ENCODE results near the gene PAPPA. TPM values are rescaled to one million over a fixed set of nuclear protein-coding genes. Genes with fewer than 3 reads are reported as not detected.

The PAPPA gene
- total and polyA plus RNA-seq, 12 donors, result 0.22 to 23.9 (median 5.7) TPM

GRCh38 chr9:116411506-116411905 lies 257.9 kb downstream of the PAPPA start:
- Histone ChIP-seq H3K9me3 (replicated peaks in 1 of 3) (no peaks in the 10 kb centered on the region), H3K27ac (no peak overlapping the region), H3K36me3 (replicated peaks in 1 of 2) (no peaks in the 10 kb centered on the region), H3K27me3 (no peaks in the 10 kb centered on the region), H3K4me1 (replicated peaks in 1 of 2) (no peaks in the 10 kb centered on the region), H3K4me3 (no peak overlapping the region)
- 81 to 96% (median 87%) methylated on average over 1 of the region's 1 CpG for WGBS, 4 donors
- DNase-seq, result no peak
- TF ChIP-seq POLR2A (IDR thresholded peaks at IDR 0.05) (no peak), CTCF (IDR thresholded peaks at IDR 0.05) (no peak)
- intact Hi-C loops (cut with DNase I), result no loop called here

- WGBS, 4 donors, result 81 to 82% (median 82%) methylated on average over 2 of the region's 2 CpGs
- no peaks in the 10 kb centered on the region for H3K36me3 ChIP-seq (replicated peaks in 1 of 2)
- no peak for DNase-seq
- H3K4me1 ChIP-seq (replicated peaks in 1 of 2), result no peaks in the 10 kb centered on the region
- H3K4me3 ChIP-seq, result no peak overlapping the region
- intact Hi-C loops (cut with DNase I), result no loop called here
- no peak overlapping the region for H3K27ac ChIP-seq
- TF ChIP-seq POLR2A (IDR thresholded peaks at IDR 0.05), result no peak
- no peak for TF ChIP-seq CTCF (IDR thresholded peaks at IDR 0.05)
- H3K27me3 ChIP-seq, result no peaks in the 10 kb centered on the region
- H3K9me3 ChIP-seq (replicated peaks in 1 of 3), result no peaks in the 10 kb centered on the region
Observed at GRCh38 chr9:116414374-116414773, 260.8 kb downstream of the PAPPA start.

- TF ChIP-seq POLR2A (IDR thresholded peaks at IDR 0.05) (no peak), CTCF (IDR thresholded peaks at IDR 0.05) (no peak)
- Histone ChIP-seq H3K9me3 (replicated peaks in 1 of 3) (no peaks in the 10 kb centered on the region), H3K4me3 (no peak overlapping the region), H3K27ac (no peak overlapping the region), H3K4me1 (replicated peaks in 1 of 2) (no peaks in the 10 kb centered on the region), H3K36me3 (replicated peaks in 1 of 2) (no peaks in the 10 kb centered on the region), H3K27me3 (no peaks in the 10 kb centered on the region)
- DNase-seq, result no peak
- 93 to 98% (median 95%) methylated on average over 1 of the region's 1 CpG for WGBS, 4 donors
- intact Hi-C loops (cut with DNase I), result no loop called here
Observed at GRCh38 chr9:116416421-116416820, 262.8 kb downstream of the PAPPA start.

GRCh38 chr9:116417464-116417863 lies 263.9 kb downstream of the PAPPA start:
- Histone ChIP-seq H3K4me1 (replicated peaks in 1 of 2) (no peaks in the 10 kb centered on the region), H3K27me3 (no peaks in the 10 kb centered on the region), H3K27ac (no peak overlapping the region), H3K9me3 (replicated peaks in 1 of 3) (no peaks in the 10 kb centered on the region), H3K4me3 (no peak overlapping the region), H3K36me3 (replicated peaks in 1 of 2) (no peaks in the 10 kb centered on the region)
- intact Hi-C loops (cut with DNase I), result no loop called here
- WGBS, 4 donors, result 87 to 92% (median 90%) methylated on average over 2 of the region's 2 CpGs
- TF ChIP-seq CTCF (IDR thresholded peaks at IDR 0.05) (no peak), POLR2A (IDR thresholded peaks at IDR 0.05) (no peak)
- no peak for DNase-seq

Data from adrenal gland (tissue), 12 donors.